Measurements from ENCODE around the gene SORCS2.

The SORCS2 gene

DNA sequence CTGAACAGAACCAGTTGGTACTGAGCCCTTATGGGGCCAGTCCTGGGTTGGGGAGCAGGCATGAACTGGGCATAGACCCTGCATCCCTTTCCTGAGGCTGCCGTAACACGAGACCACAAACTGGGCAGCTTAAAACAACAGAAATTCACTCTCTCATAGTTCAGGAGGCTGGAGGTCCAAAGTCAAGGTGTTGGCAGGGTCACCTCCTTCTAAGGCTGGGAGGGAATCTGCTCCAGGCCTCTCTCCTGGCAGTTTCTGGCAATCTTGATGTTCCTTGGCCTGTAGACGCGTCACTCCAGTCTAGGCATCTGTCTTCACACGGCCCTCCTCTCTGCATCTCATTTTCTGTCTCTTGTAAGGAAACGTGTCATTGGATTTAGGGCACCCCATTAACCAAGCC is 19.8 kb upstream of the SORCS2 start:
- Histone ChIP-seq H3K4me3 (ENCODE audit: low read depth, low read length) (no peak overlapping the region), H3K27me3 (ENCODE audit: control insufficient read depth, insufficient read depth, low read length) (0 out of 2 replicates have a peak, but pooled peaks cover 7% of the 10 kb centered on the region), H3K27ac (ENCODE audit: low read depth, low read length) (no peak overlapping the region), H3K9me3 (ENCODE audit: control insufficient read depth, insufficient read depth, low read length) (no peaks in the 10 kb centered on the region), H3K36me3 (ENCODE audit: control insufficient read depth, insufficient read depth, low read length) (no peaks in the 10 kb centered on the region), H3K4me1 (ENCODE audit: control insufficient read depth, insufficient read depth, low read length) (no peaks in the 10 kb centered on the region), H3K9ac (ENCODE audit: low read depth, low read length) (no peak overlapping the region)

DNA sequence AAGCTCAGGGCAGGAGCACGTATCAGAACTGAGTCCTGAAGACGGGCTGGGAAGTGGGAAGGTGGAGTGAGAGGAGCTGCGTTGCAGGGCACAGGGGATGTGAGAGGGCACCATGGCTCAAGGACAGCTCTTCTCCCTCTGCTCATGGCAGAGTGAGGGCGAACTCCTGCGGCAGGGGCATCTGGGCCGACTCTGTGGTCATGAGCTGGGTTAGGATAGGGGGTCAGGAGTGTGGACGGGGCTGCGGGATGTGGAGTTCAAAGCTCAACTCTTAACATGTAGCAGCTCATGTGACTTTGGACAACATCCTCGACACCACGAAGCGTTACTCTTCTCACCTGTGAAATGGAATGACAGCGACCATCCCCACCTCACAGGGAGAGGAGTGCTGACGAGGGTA is 19.4 kb upstream of the SORCS2 start:
- no peaks in the 10 kb centered on the region for H3K9me3 ChIP-seq (ENCODE audit: control insufficient read depth, insufficient read depth, low read length)
- H3K36me3 ChIP-seq (ENCODE audit: control insufficient read depth, insufficient read depth, low read length) = no peaks in the 10 kb centered on the region
- H3K4me1 ChIP-seq (ENCODE audit: control insufficient read depth, insufficient read depth, low read length) = no peaks in the 10 kb centered on the region
- H3K4me3 ChIP-seq (ENCODE audit: low read depth, low read length) = no peak overlapping the region
- H3K27ac ChIP-seq (ENCODE audit: low read depth, low read length) = no peak overlapping the region
- no peak overlapping the region for H3K9ac ChIP-seq (ENCODE audit: low read depth, low read length)
- H3K27me3 ChIP-seq (ENCODE audit: control insufficient read depth, insufficient read depth, low read length) = 0 out of 2 replicates have a peak, but pooled peaks cover 7% of the 10 kb centered on the region

- no peak overlapping the region for H3K4me3 ChIP-seq (ENCODE audit: low read depth, low read length)
- no peak overlapping the region for H3K27ac ChIP-seq (ENCODE audit: low read depth, low read length)
- H3K36me3 ChIP-seq (ENCODE audit: control insufficient read depth, insufficient read depth, low read length) = no peaks in the 10 kb centered on the region
- H3K9me3 ChIP-seq (ENCODE audit: control insufficient read depth, insufficient read depth, low read length) = 0 out of 2 replicates have a peak, but pooled peaks cover under 1% of the 10 kb centered on the region
- H3K27me3 ChIP-seq (ENCODE audit: control insufficient read depth, insufficient read depth, low read length) = 0 out of 2 replicates have a peak, but pooled peaks cover 7% of the 10 kb centered on the region
- no peaks in the 10 kb centered on the region for H3K4me1 ChIP-seq (ENCODE audit: control insufficient read depth, insufficient read depth, low read length)
- H3K9ac ChIP-seq (ENCODE audit: low read depth, low read length) = no peak overlapping the region
Measured at GRCh38 chr4:7173841-7174449, 18.4 kb upstream of the SORCS2 start.

DNA sequence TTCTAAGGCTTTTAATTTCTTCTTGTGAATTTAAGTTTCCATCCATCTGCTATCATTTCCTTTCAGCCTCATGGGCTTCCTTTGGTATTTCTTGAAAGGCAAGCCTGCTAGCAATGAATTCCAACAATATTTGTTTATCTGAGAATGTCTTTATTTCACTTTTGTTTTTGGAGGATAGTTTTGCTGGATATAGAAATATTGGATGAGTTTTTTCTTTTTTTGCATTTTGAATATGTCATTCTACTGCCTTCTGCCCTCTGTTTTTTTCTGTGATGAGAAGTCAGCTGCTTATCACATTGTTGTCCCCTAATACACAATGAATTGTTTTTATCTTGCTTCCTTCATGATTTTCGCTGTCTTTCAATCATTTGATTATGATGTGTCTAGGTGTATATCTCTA is 13.2 kb upstream of the SORCS2 start:
- Histone ChIP-seq H3K4me1 (ENCODE audit: control insufficient read depth, insufficient read depth, low read length) (no peaks in the 10 kb centered on the region), H3K4me3 (ENCODE audit: low read depth, low read length) (no peak overlapping the region), H3K9ac (ENCODE audit: low read depth, low read length) (no peak overlapping the region), H3K27ac (ENCODE audit: low read depth, low read length) (no peak overlapping the region), H3K27me3 (ENCODE audit: control insufficient read depth, insufficient read depth, low read length) (no peaks in the 10 kb centered on the region), H3K9me3 (ENCODE audit: control insufficient read depth, insufficient read depth, low read length) (0 out of 2 replicates have a peak, but pooled peaks cover 2% of the 10 kb centered on the region), H3K36me3 (ENCODE audit: control insufficient read depth, insufficient read depth, low read length) (no peaks in the 10 kb centered on the region)

- no peaks in the 10 kb centered on the region for H3K4me1 ChIP-seq (ENCODE audit: control insufficient read depth, insufficient read depth, low read length)
- H3K4me3 ChIP-seq (ENCODE audit: low read depth, low read length) = no peak overlapping the region
- H3K27me3 ChIP-seq (ENCODE audit: control insufficient read depth, insufficient read depth, low read length) = no peaks in the 10 kb centered on the region
- 0 out of 2 replicates have a peak, but pooled peaks cover 2% of the 10 kb centered on the region for H3K9me3 ChIP-seq (ENCODE audit: control insufficient read depth, insufficient read depth, low read length)
- H3K27ac ChIP-seq (ENCODE audit: low read depth, low read length) = no peak overlapping the region
- no peak overlapping the region for H3K9ac ChIP-seq (ENCODE audit: low read depth, low read length)
- no peaks in the 10 kb centered on the region for H3K36me3 ChIP-seq (ENCODE audit: control insufficient read depth, insufficient read depth, low read length)
Measured at GRCh38 chr4:7180938-7181337, 11.4 kb upstream of the SORCS2 start.

GRCh38 chr4:7182616-7183015 is 9.7 kb upstream of the SORCS2 start:
- 0 out of 2 replicates have a peak, but pooled peaks cover 2% of the 10 kb centered on the region for H3K9me3 ChIP-seq (ENCODE audit: control insufficient read depth, insufficient read depth, low read length)
- H3K27me3 ChIP-seq (ENCODE audit: control insufficient read depth, insufficient read depth, low read length) = no peaks in the 10 kb centered on the region
- no peaks in the 10 kb centered on the region for H3K36me3 ChIP-seq (ENCODE audit: control insufficient read depth, insufficient read depth, low read length)
- H3K27ac ChIP-seq (ENCODE audit: low read depth, low read length) = no peak overlapping the region
- no peaks in the 10 kb centered on the region for H3K4me1 ChIP-seq (ENCODE audit: control insufficient read depth, insufficient read depth, low read length)
- no peak overlapping the region for H3K4me3 ChIP-seq (ENCODE audit: low read depth, low read length)
- no peak overlapping the region for H3K9ac ChIP-seq (ENCODE audit: low read depth, low read length)

DNA sequence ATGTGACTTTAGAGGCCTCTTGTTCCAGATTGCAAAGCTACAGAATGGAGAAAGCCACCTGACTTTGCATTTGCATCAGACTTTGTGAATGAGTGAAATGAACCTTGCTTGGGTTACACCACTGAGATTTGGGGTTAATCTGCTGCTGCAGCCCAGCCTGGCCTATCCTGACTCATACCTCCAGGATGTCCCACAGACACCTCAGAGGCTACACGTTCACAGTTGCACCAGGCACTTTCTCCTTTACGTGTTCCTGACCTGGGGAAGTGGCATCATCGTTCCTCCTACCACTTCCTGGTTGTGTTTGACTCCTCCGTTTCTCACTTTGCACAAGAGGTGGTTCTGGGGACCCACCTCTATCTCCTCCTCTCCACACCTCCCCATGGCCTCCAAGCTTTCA is 9.2 kb upstream of the SORCS2 start:
- no peak overlapping the region for H3K4me3 ChIP-seq (ENCODE audit: low read depth, low read length)
- H3K9me3 ChIP-seq (ENCODE audit: control insufficient read depth, insufficient read depth, low read length) = 0 out of 2 replicates have a peak, but pooled peaks cover 2% of the 10 kb centered on the region
- H3K27me3 ChIP-seq (ENCODE audit: control insufficient read depth, insufficient read depth, low read length) = no peaks in the 10 kb centered on the region
- H3K9ac ChIP-seq (ENCODE audit: low read depth, low read length) = no peak overlapping the region
- H3K4me1 ChIP-seq (ENCODE audit: control insufficient read depth, insufficient read depth, low read length) = no peaks in the 10 kb centered on the region
- no peak overlapping the region for H3K27ac ChIP-seq (ENCODE audit: low read depth, low read length)
- H3K36me3 ChIP-seq (ENCODE audit: control insufficient read depth, insufficient read depth, low read length) = no peaks in the 10 kb centered on the region

DNA sequence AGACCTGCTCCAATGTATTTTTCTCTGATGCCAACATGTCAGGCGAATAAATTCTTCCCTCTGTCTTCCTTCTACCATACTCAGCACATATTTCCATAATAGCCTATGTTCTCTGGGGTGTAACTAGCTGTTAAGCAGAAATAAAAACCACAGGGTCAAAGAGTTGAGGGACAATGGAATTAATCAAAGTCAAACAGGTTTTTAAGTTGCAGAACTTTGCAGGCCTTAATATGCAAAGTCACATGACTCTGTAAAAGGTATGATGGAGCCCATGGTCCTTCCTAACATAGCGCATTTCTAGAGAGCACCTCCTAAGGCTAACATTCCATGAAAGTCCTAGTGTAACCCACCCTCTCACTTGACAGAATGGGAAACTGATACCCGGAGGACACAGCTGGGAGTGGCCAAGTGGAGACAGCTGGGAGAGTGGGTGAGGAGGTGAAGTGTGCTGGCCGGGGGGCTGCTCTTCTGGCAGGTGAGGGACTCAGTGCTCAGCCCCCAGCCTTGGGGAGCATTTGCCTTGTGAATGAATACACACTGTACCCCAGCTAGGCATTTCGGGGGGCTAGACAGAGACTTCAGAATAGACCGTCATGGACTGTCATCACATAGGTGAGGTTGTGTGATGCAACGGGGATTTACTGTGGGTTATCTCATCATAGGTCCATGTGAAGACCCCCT is 8.4 kb upstream of the SORCS2 start:
- H3K9me3 ChIP-seq (ENCODE audit: control insufficient read depth, insufficient read depth, low read length) = 0 out of 2 replicates have a peak, but pooled peaks cover 2% of the 10 kb centered on the region
- H3K4me1 ChIP-seq (ENCODE audit: control insufficient read depth, insufficient read depth, low read length) = no peaks in the 10 kb centered on the region
- H3K4me3 ChIP-seq (ENCODE audit: low read depth, low read length) = no peak overlapping the region
- no peaks in the 10 kb centered on the region for H3K36me3 ChIP-seq (ENCODE audit: control insufficient read depth, insufficient read depth, low read length)
- no peak overlapping the region for H3K27ac ChIP-seq (ENCODE audit: low read depth, low read length)
- no peak overlapping the region for H3K9ac ChIP-seq (ENCODE audit: low read depth, low read length)
- H3K27me3 ChIP-seq (ENCODE audit: control insufficient read depth, insufficient read depth, low read length) = no peaks in the 10 kb centered on the region

- Histone ChIP-seq H3K4me1 (ENCODE audit: control insufficient read depth, insufficient read depth, low read length) (no peaks in the 10 kb centered on the region), H3K36me3 (ENCODE audit: control insufficient read depth, insufficient read depth, low read length) (no peaks in the 10 kb centered on the region), H3K9me3 (ENCODE audit: control insufficient read depth, insufficient read depth, low read length) (no peaks in the 10 kb centered on the region), H3K4me3 (ENCODE audit: low read depth, low read length) (no peak overlapping the region), H3K9ac (ENCODE audit: low read depth, low read length) (no peak overlapping the region), H3K27ac (ENCODE audit: low read depth, low read length) (no peak overlapping the region), H3K27me3 (ENCODE audit: control insufficient read depth, insufficient read depth, low read length) (peaks cover 3% of the 10 kb centered on the region)
Measured at GRCh38 chr4:7185487-7186030, 6.8 kb upstream of the SORCS2 start.

- H3K27me3 ChIP-seq (ENCODE audit: control insufficient read depth, insufficient read depth, low read length) = peaks cover 7% of the 10 kb centered on the region
- H3K4me1 ChIP-seq (ENCODE audit: control insufficient read depth, insufficient read depth, low read length) = no peaks in the 10 kb centered on the region
Measured at GRCh38 chr4:7186031-7186430, 6.3 kb upstream of the SORCS2 start.

DNA sequence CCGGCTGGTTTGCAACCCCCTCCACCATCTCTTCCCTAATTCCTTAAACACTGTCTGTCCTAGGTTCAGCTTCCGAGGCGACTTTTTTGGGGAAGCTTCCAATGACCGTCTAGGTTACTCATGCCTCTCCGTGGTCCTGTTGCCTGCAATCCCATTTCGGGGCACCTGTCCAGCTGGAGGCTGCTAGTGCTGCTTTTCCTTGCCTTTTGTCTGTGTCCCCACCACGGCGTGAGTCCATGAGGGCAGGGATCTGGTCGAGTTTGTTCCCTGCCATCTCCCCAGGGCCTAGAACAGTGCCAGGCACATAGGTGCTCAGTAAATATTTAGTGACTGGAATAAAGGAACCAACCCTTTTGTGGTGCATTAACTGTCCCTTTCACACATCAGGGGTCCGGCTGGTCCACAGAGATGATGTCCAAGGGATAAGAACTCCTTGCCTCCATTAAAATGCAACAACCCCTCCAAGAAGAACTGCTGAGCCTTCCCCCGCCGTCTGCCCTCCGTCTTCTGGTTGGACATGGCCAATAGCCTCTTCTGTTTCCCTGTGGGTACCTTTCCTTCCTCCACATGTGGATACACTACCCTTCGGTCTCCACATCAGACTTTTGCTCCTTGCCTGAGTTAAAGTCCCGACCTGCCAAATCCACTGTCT is 5.7 kb upstream of the SORCS2 start:
- no peaks in the 10 kb centered on the region for H3K36me3 ChIP-seq (ENCODE audit: control insufficient read depth, insufficient read depth, low read length)

More at GRCh38 chr4:7186031-7186430, 6.3 kb upstream of the SORCS2 start:
- H3K9me3 ChIP-seq (ENCODE audit: control insufficient read depth, insufficient read depth, low read length) = no peaks in the 10 kb centered on the region
- no peak overlapping the region for H3K27ac ChIP-seq (ENCODE audit: low read depth, low read length)
- no peak overlapping the region for H3K4me3 ChIP-seq (ENCODE audit: low read depth, low read length)
- no peaks in the 10 kb centered on the region for H3K36me3 ChIP-seq (ENCODE audit: control insufficient read depth, insufficient read depth, low read length)
- H3K9ac ChIP-seq (ENCODE audit: low read depth, low read length) = no peak overlapping the region

More for the DNA sequence above, 5.7 kb upstream of the SORCS2 start:
- H3K27me3 ChIP-seq (ENCODE audit: control insufficient read depth, insufficient read depth, low read length) = peaks cover 13% of the 10 kb centered on the region
- no peak overlapping the region for H3K4me3 ChIP-seq (ENCODE audit: low read depth, low read length)
- H3K9me3 ChIP-seq (ENCODE audit: control insufficient read depth, insufficient read depth, low read length) = no peaks in the 10 kb centered on the region
- no peaks in the 10 kb centered on the region for H3K4me1 ChIP-seq (ENCODE audit: control insufficient read depth, insufficient read depth, low read length)
- H3K27ac ChIP-seq (ENCODE audit: low read depth, low read length) = no peak overlapping the region
- H3K9ac ChIP-seq (ENCODE audit: low read depth, low read length) = no peak overlapping the region

Measured in HUES48 (cell line).